GM12874 (cell line): ENCODE data around the gene AGAP2.

Source experiments
- TF ChIP-seq, protein P1 (sequence below): IDR thresholded peaks from 2 replicates; pipeline ENCODE4 v1.5.1; 2011; ENCODE audit warnings: low read depth, mild to moderate bottlenecking, control low read depth, low read length, moderate library complexity; ENCODE audit not compliant: insufficient read depth

Gene AGAP2

DNA sequence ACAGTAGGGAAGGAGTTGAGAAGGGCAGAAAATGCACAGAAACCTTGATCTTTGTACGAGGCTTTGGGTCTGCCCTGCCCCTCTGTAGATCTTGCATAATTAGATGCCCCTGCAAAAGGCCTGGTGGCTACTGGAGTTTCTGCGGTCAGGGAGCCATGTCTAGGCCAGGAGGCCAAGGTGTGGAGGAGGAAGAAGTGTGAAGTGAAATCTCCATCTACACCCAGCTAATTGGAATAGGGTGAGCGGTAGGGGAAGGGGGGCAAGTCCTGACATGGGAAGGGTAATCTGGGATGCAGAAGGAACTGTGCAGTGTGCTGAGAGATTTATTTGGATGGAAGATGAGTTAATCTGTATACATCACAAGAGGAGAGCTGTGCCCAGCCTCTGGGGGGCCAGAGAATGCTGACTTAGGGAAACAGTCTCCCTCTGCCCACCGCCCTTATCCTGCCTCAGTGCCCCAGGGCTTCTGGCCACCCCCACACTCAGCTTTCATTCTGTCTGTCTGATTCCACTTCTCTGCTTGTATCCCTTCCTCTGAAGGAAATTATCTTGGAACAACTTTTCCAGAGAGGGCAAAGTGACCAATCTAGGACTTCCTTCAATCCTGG lies 23.0 kb upstream of the AGAP2 start:
- TF ChIP-seq, protein P1, sequence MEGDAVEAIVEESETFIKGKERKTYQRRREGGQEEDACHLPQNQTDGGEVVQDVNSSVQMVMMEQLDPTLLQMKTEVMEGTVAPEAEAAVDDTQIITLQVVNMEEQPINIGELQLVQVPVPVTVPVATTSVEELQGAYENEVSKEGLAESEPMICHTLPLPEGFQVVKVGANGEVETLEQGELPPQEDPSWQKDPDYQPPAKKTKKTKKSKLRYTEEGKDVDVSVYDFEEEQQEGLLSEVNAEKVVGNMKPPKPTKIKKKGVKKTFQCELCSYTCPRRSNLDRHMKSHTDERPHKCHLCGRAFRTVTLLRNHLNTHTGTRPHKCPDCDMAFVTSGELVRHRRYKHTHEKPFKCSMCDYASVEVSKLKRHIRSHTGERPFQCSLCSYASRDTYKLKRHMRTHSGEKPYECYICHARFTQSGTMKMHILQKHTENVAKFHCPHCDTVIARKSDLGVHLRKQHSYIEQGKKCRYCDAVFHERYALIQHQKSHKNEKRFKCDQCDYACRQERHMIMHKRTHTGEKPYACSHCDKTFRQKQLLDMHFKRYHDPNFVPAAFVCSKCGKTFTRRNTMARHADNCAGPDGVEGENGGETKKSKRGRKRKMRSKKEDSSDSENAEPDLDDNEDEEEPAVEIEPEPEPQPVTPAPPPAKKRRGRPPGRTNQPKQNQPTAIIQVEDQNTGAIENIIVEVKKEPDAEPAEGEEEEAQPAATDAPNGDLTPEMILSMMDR, result no peak

- TF ChIP-seq, protein P1, result no peak
Observed at GRCh38 chr12:57760347-57760982, 21.9 kb upstream of the AGAP2 start.

DNA sequence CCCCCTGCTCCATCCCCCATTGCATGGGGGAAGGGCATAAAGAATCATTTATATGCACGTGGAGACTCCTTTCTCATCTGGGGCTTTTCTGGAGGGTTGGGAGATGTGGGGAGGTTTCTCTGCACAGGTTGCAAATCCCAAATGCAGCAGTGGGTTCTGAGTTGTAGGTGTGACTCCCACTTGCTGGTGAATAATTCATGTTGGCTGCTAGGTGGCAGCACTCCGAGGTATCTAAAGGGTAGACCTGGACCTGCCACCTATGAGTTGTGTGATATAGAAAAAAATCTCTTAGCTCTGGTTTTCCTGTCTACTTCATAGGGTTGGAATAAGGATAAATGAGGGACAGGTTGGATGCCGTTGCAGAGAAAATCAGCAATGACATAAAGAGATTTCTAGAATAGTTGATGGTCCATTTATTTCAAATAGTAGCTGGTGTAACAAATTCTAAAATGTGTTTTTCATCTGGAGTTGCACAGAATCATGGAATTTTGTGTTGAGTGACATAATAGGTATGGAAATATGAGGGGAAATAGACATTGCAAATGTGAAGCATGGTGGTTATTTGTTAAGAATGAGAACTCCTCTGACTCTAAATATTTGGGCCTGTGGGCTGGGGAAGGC lies 20.9 kb upstream of the AGAP2 start:
- TF ChIP-seq, protein P1, result peak; percentile 55

GRCh38 chr12:57758552-57759359 lies 20.2 kb upstream of the AGAP2 start:
- TF ChIP-seq, protein P1, result no peak

GRCh38 chr12:57757771-57758170 lies 19.2 kb upstream of the AGAP2 start:
- TF ChIP-seq, protein P1, result no peak

DNA sequence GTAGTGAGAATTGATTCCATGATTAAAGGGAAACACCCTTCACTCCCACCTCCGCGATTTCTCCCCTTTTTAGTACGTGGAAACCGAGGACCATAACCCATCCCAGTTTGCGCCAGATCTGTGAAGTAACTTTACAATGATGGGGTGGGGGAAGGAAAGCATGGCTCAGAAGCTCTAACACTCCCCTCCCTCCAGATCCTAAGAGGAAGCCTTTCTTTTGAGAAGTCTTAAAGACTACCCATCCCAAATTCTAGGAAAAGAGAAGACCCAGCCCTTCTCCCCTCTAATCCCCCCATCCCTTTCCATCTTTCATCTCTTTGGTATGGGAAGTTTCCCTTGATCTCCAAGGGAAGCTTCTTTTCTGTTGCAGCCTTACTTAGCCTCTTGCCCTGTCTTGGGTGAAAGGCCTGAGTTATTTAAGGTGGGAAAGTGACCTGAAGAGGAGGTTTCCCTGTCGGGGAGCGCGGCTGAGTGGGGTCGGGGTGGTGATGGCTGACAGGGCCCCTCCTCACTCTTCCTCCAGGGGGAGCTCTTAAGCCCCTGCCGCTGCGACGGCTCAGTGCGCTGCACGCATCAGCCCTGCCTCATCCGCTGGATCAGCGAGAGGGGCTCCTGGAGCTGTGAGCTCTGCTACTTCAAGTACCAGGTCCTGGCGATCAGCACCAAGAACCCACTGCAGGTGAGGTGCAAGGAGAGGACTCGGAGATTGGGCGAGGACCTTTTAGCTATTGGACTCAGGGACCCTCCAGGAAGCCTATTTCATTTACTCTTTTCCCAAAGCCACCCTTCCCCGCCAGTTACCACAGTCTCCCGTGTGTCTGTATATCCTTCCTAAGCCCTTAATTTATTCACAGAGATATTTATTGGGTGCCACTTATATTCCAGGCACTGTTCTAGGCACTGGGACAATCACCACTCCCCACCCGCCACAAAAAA lies 18.1 kb upstream of the AGAP2 start:
- TF ChIP-seq, protein P1, result peak; percentile 97
